ENCODE data around the gene FNDC3B. TPM values are rescaled to one million over a fixed set of nuclear protein-coding genes. Genes with fewer than 3 reads are reported as not detected.
A peak's percentile ranks its signal among the peaks of the same experiment; 100 is the strongest.
"Not testable (repeated sequence)": the region's sequence is repeated elsewhere in the genome, so short reads cannot be mapped to it uniquely, and the experiment has no call there.

Gene FNDC3B
- 11.9 TPM for total RNA-seq
- 11.0 TPM for polyA plus RNA-seq
- long read RNA-seq, donor 1, result 0 reads
- long read RNA-seq, donor 2, result 0 reads
- long read RNA-seq, donor 3, result 0 reads
- long read RNA-seq, donor 4, partial matches to known transcripts, result 0 of 1 reads
- long read RNA-seq, donor 4, other reads (novel, unspliced or antisense), result 0 of 1 reads
- long read RNA-seq, donor 5, full-length matches to known transcripts, result 1 of 12 reads
- long read RNA-seq, donor 5, partial matches to known transcripts, result 11 of 12 reads
- long read RNA-seq, donor 5, other reads (novel, unspliced or antisense), result 0 of 12 reads
- long read RNA-seq, donor 6, full-length matches to known transcripts, result 1 of 1 reads
- long read RNA-seq, donor 6, partial matches to known transcripts, result 0 of 1 reads
- long read RNA-seq, donor 6, other reads (novel, unspliced or antisense), result 0 of 1 reads
- long read RNA-seq, donor 7, full-length matches to known transcripts, result 1 of 1 reads
- long read RNA-seq, donor 7, partial matches to known transcripts, result 0 of 1 reads
- long read RNA-seq, donor 7, other reads (novel, unspliced or antisense), result 0 of 1 reads
- long read RNA-seq, donor 8, result 0 reads
- long read RNA-seq, donor 9, result 0 reads
- long read RNA-seq, donor 10, result 0 reads

- Histone ChIP-seq H3K27ac (ENCODE audit: low read depth in 1 of 2, low read length in 1 of 2) (peak within 1 kb of the TSS; percentile 84 to 90), H3K4me3 (ENCODE audit: low read length in 2 of 2) (peak within 1 kb of the TSS; percentile 84 to 93), H3K36me3 (ENCODE audit: control insufficient read depth in 2 of 2, insufficient read depth in 2 of 2, low read length in 1 of 2) (no peaks in the 10 kb centered on the region), H3K27me3 (ENCODE audit: control insufficient read depth in 2 of 2, insufficient read depth in 1 of 2, low read length in 1 of 2) (peaks cover 9 to 17% of the 10 kb centered on the region in 2 donors), H3K4me1 (ENCODE audit: control insufficient read depth in 2 of 2, insufficient read depth in 2 of 2, low read length in 2 of 2) (peaks cover 3 to 15% of the 10 kb centered on the region in 2 donors), H3K9me3 (ENCODE audit: control insufficient read depth in 2 of 2, insufficient read depth in 1 of 2, low read length in 1 of 2) (no peaks in the 10 kb centered on the region)
- peak; percentile 75 to 97 (median 90) for DNase-seq (ENCODE audit: low read depth in 6 of 9, low spot score in 9 of 9)
- under 1% methylated on average over 59 of the region's 59 CpGs for WGBS
Observed at GRCh38 chr3:172039436-172040077, at the start of gene FNDC3B. Gene FNDC3B, plus strand, starts transcription at chr3:172039578. Its CDS starts 72,902 bp downstream, at chr3:172112480.

GRCh38 chr3:171990239-171990638 is 49.1 kb upstream of the FNDC3B start:
- H3K36me3 ChIP-seq (ENCODE audit: control insufficient read depth in 2 of 2, insufficient read depth in 2 of 2, low read length in 1 of 2); H3K27me3 ChIP-seq (ENCODE audit: control insufficient read depth in 2 of 2, insufficient read depth in 1 of 2, low read length in 1 of 2); H3K9me3 ChIP-seq (ENCODE audit: control insufficient read depth in 2 of 2, insufficient read depth in 1 of 2, low read length in 1 of 2); H3K4me3 ChIP-seq (ENCODE audit: low read length in 2 of 2); H3K27ac ChIP-seq (ENCODE audit: low read depth in 1 of 2, low read length in 1 of 2); H3K4me1 ChIP-seq (ENCODE audit: control insufficient read depth in 2 of 2, insufficient read depth in 2 of 2, low read length in 2 of 2); DNase-seq (ENCODE audit: low read depth in 6 of 9, low spot score in 9 of 9): not testable (repeated sequence)
- WGBS, result 96% methylated on average over 3 of the region's 3 CpGs

- no peak overlapping the region for H3K4me3 ChIP-seq (ENCODE audit: low read length in 2 of 2)
- H3K4me1 ChIP-seq (ENCODE audit: control insufficient read depth in 2 of 2, insufficient read depth in 2 of 2, low read length in 2 of 2), result no peaks in the 10 kb centered on the region
- H3K27me3 ChIP-seq (ENCODE audit: control insufficient read depth in 2 of 2, insufficient read depth in 1 of 2, low read length in 1 of 2), result no peaks in the 10 kb centered on the region
- H3K9me3 ChIP-seq (ENCODE audit: control insufficient read depth in 2 of 2, insufficient read depth in 1 of 2, low read length in 1 of 2), result no peaks in the 10 kb centered on the region
- H3K36me3 ChIP-seq (ENCODE audit: control insufficient read depth in 2 of 2, insufficient read depth in 2 of 2, low read length in 1 of 2), result no peaks in the 10 kb centered on the region
- DNase-seq (ENCODE audit: low read depth in 6 of 9, low spot score in 9 of 9), result no peak
- WGBS, result 98% methylated on average over 3 of the region's 3 CpGs
- H3K27ac ChIP-seq (ENCODE audit: low read depth in 1 of 2, low read length in 1 of 2), result no peak overlapping the region
Observed at GRCh38 chr3:171991166-171991565, 48.2 kb upstream of the FNDC3B start.

- DNase-seq (ENCODE audit: low read depth in 6 of 9, low spot score in 9 of 9), result no peak
- WGBS, result 62% methylated on average over 3 of the region's 3 CpGs
Observed at GRCh38 chr3:171994646-171995428, 44.5 kb upstream of the FNDC3B start.

GRCh38 chr3:171995486-171995885 is 43.9 kb upstream of the FNDC3B start:
- H3K27me3 ChIP-seq (ENCODE audit: control insufficient read depth in 2 of 2, insufficient read depth in 1 of 2, low read length in 1 of 2), result no peaks in the 10 kb centered on the region
- no peak overlapping the region for H3K4me3 ChIP-seq (ENCODE audit: low read length in 2 of 2)

More at GRCh38 chr3:171994646-171995428, 44.5 kb upstream of the FNDC3B start:
- Histone ChIP-seq H3K36me3 (ENCODE audit: control insufficient read depth in 2 of 2, insufficient read depth in 2 of 2, low read length in 1 of 2) (no peaks in the 10 kb centered on the region), H3K27ac (ENCODE audit: low read depth in 1 of 2, low read length in 1 of 2) (no peak overlapping the region), H3K27me3 (ENCODE audit: control insufficient read depth in 2 of 2, insufficient read depth in 1 of 2, low read length in 1 of 2) (no peaks in the 10 kb centered on the region), H3K9me3 (ENCODE audit: control insufficient read depth in 2 of 2, insufficient read depth in 1 of 2, low read length in 1 of 2) (peaks cover 0 to 4% of the 10 kb centered on the region in 2 donors), H3K4me3 (ENCODE audit: low read length in 2 of 2) (no peak overlapping the region), H3K4me1 (ENCODE audit: control insufficient read depth in 2 of 2, insufficient read depth in 2 of 2, low read length in 2 of 2) (no peaks in the 10 kb centered on the region)

GRCh38 chr3:171996178-171996817 is 43.1 kb upstream of the FNDC3B start:
- H3K4me1 ChIP-seq (ENCODE audit: control insufficient read depth in 2 of 2, insufficient read depth in 2 of 2, low read length in 2 of 2), result no peaks in the 10 kb centered on the region
- no peaks in the 10 kb centered on the region for H3K36me3 ChIP-seq (ENCODE audit: control insufficient read depth in 2 of 2, insufficient read depth in 2 of 2, low read length in 1 of 2)
- H3K27me3 ChIP-seq (ENCODE audit: control insufficient read depth in 2 of 2, insufficient read depth in 1 of 2, low read length in 1 of 2), result no peaks in the 10 kb centered on the region
- H3K27ac ChIP-seq (ENCODE audit: low read depth in 1 of 2, low read length in 1 of 2), result no peak overlapping the region
- 95% methylated on average over 2 of the region's 2 CpGs for WGBS
- H3K9me3 ChIP-seq (ENCODE audit: control insufficient read depth in 2 of 2, insufficient read depth in 1 of 2, low read length in 1 of 2), result peaks cover 0 to 4% of the 10 kb centered on the region in 2 donors
- H3K4me3 ChIP-seq (ENCODE audit: low read length in 2 of 2), result no peak overlapping the region
- no peak for DNase-seq (ENCODE audit: low read depth in 6 of 9, low spot score in 9 of 9)

More at GRCh38 chr3:171995486-171995885, 43.9 kb upstream of the FNDC3B start:
- no peaks in the 10 kb centered on the region for H3K36me3 ChIP-seq (ENCODE audit: control insufficient read depth in 2 of 2, insufficient read depth in 2 of 2, low read length in 1 of 2)
- H3K9me3 ChIP-seq (ENCODE audit: control insufficient read depth in 2 of 2, insufficient read depth in 1 of 2, low read length in 1 of 2), result peaks cover 0 to 4% of the 10 kb centered on the region in 2 donors
- no peak for DNase-seq (ENCODE audit: low read depth in 6 of 9, low spot score in 9 of 9)
- H3K27ac ChIP-seq (ENCODE audit: low read depth in 1 of 2, low read length in 1 of 2), result no peak overlapping the region
- H3K4me1 ChIP-seq (ENCODE audit: control insufficient read depth in 2 of 2, insufficient read depth in 2 of 2, low read length in 2 of 2), result no peaks in the 10 kb centered on the region

GRCh38 chr3:171998731-171999130 is 40.6 kb upstream of the FNDC3B start:
- not testable (repeated sequence) for H3K4me1 ChIP-seq (ENCODE audit: control insufficient read depth in 2 of 2, insufficient read depth in 2 of 2, low read length in 2 of 2); DNase-seq (ENCODE audit: low read depth in 6 of 9, low spot score in 9 of 9); H3K9me3 ChIP-seq (ENCODE audit: control insufficient read depth in 2 of 2, insufficient read depth in 1 of 2, low read length in 1 of 2); H3K27ac ChIP-seq (ENCODE audit: low read depth in 1 of 2, low read length in 1 of 2); H3K27me3 ChIP-seq (ENCODE audit: control insufficient read depth in 2 of 2, insufficient read depth in 1 of 2, low read length in 1 of 2); H3K4me3 ChIP-seq (ENCODE audit: low read length in 2 of 2); H3K36me3 ChIP-seq (ENCODE audit: control insufficient read depth in 2 of 2, insufficient read depth in 2 of 2, low read length in 1 of 2)
- WGBS, result 98% methylated on average over 17 of the region's 24 CpGs

GRCh38 chr3:172001616-172002015 is 37.8 kb upstream of the FNDC3B start:
- H3K4me1 ChIP-seq (ENCODE audit: control insufficient read depth in 2 of 2, insufficient read depth in 2 of 2, low read length in 2 of 2); H3K27ac ChIP-seq (ENCODE audit: low read depth in 1 of 2, low read length in 1 of 2); H3K4me3 ChIP-seq (ENCODE audit: low read length in 2 of 2); H3K9me3 ChIP-seq (ENCODE audit: control insufficient read depth in 2 of 2, insufficient read depth in 1 of 2, low read length in 1 of 2); DNase-seq (ENCODE audit: low read depth in 6 of 9, low spot score in 9 of 9); H3K36me3 ChIP-seq (ENCODE audit: control insufficient read depth in 2 of 2, insufficient read depth in 2 of 2, low read length in 1 of 2); H3K27me3 ChIP-seq (ENCODE audit: control insufficient read depth in 2 of 2, insufficient read depth in 1 of 2, low read length in 1 of 2): not testable (repeated sequence)
- 97% methylated on average over 1 of the region's 1 CpG for WGBS

Data from thymus (tissue), 14 donors.